Measurements from ENCODE around the gene PDE1C. TPM values are rescaled to one million over a fixed set of nuclear protein-coding genes. Genes with fewer than 3 reads are reported as not detected.

The PDE1C gene
- total and polyA plus RNA-seq, 2 donors (not counting 1 experiment from before 2014, with no cell fraction given): 0.52 TPM; not detected in 1

- Histone ChIP-seq H3K36me3 (replicated peaks in 1 of 2; ENCODE audit: control extremely low read depth in 1 of 2, control insufficient read depth in 1 of 2, extremely low read depth in 1 of 2, insufficient read depth in 2 of 2, low read length in 1 of 2) (no peaks in the 10 kb centered on the region), H3K27ac (ENCODE audit: low read length in 2 of 2) (no peak overlapping the region), H3K9ac (ENCODE audit: low read length) (no peak overlapping the region), H4K20me1 (ENCODE audit: control insufficient read depth, insufficient read depth, low read length, poor library complexity, severe bottlenecking) (no peaks in the 10 kb centered on the region), H2AFZ (ENCODE audit: insufficient read depth, low read depth, low read length, poor library complexity, severe bottlenecking) (no peak overlapping the region), H3K79me2 (ENCODE audit: control insufficient read depth, insufficient read depth, low read length) (no peaks in the 10 kb centered on the region), H3K4me3 (ENCODE audit: control extremely low read depth in 1 of 5, extremely low read depth in 1 of 5, insufficient read depth in 1 of 5, low read depth in 2 of 5, low read length in 4 of 5) (no peak overlapping the region), H3K27me3 (replicated peaks in 1 of 4; ENCODE audit: control extremely low read depth in 1 of 4, control insufficient read depth in 3 of 4, insufficient read depth in 4 of 4, low read length in 3 of 4) (no peaks in the 10 kb centered on the region), H3K4me1 (ENCODE audit: control insufficient read depth in 2 of 2, insufficient read depth in 2 of 2, low read length in 2 of 2) (no peaks in the 10 kb centered on the region), H3K4me2 (replicated peaks; ENCODE audit: low read depth, low read length, poor library complexity, severe bottlenecking) (no peak overlapping the region), H3K9me3 (ENCODE audit: control extremely low read depth in 1 of 3, control insufficient read depth in 2 of 3, insufficient read depth in 1 of 3, low read length in 2 of 3) (peaks cover 0 to 7% (median 0%) of the 10 kb centered on the region in 3 donors)
- Mint-ChIP-seq H3K27ac (no peak overlapping the region), H3K4me3 (no peak overlapping the region), H3K27me3 (peaks cover 4% of the 10 kb centered on the region), H3K4me1 (no peaks in the 10 kb centered on the region), H3K9me3 (ENCODE audit: insufficient read depth) (no peaks in the 10 kb centered on the region)
- ChIA-PET CTCF (interaction anchor here (0.8 to 1.2 kb wide), 2 partner anchors 9 to 19 kb away, joined by 3 read pairs; no protein-coding TSS in a partner anchor), POLR2A (no interaction called here)
- TF ChIP-seq EZH2 (IDR thresholded peaks at IDR 0.05; ENCODE audit: borderline replicate concordance, insufficient read depth, low read depth, low read length, poor library complexity, severe bottlenecking) (no peak), CTCF (IDR thresholded peaks at IDR 0.05) (no peak)
- WGBS (ENCODE audit: insufficient coverage): no CpG with 5 or more reads among the region's 1 CpG
- DNase-seq: no peak
- ATAC-seq (ENCODE audit: low read depth): no peak
- intact Hi-C loops (cut with micrococcal nuclease): no loop called here
Measured at GRCh38 chr7:31716355-31716754, 353.9 kb downstream of the PDE1C start.

- Histone ChIP-seq H3K79me2 (ENCODE audit: control insufficient read depth, insufficient read depth, low read length) (no peaks in the 10 kb centered on the region), H4K20me1 (ENCODE audit: control insufficient read depth, insufficient read depth, low read length, poor library complexity, severe bottlenecking) (no peaks in the 10 kb centered on the region), H3K27me3 (replicated peaks in 1 of 4; ENCODE audit: control extremely low read depth in 1 of 4, control insufficient read depth in 3 of 4, insufficient read depth in 4 of 4, low read length in 3 of 4) (no peaks in the 10 kb centered on the region), H3K9ac (ENCODE audit: low read length) (no peak overlapping the region), H3K27ac (ENCODE audit: low read length in 2 of 2) (no peak overlapping the region), H3K4me3 (ENCODE audit: control extremely low read depth in 1 of 5, extremely low read depth in 1 of 5, insufficient read depth in 1 of 5, low read depth in 2 of 5, low read length in 4 of 5) (no peak overlapping the region), H2AFZ (ENCODE audit: insufficient read depth, low read depth, low read length, poor library complexity, severe bottlenecking) (no peak overlapping the region), H3K4me1 (ENCODE audit: control insufficient read depth in 2 of 2, insufficient read depth in 2 of 2, low read length in 2 of 2) (no peaks in the 10 kb centered on the region), H3K9me3 (ENCODE audit: control extremely low read depth in 1 of 3, control insufficient read depth in 2 of 3, insufficient read depth in 1 of 3, low read length in 2 of 3) (peaks cover 0 to 7% (median 0%) of the 10 kb centered on the region in 3 donors), H3K36me3 (replicated peaks in 1 of 2; ENCODE audit: control extremely low read depth in 1 of 2, control insufficient read depth in 1 of 2, extremely low read depth in 1 of 2, insufficient read depth in 2 of 2, low read length in 1 of 2) (no peaks in the 10 kb centered on the region), H3K4me2 (replicated peaks; ENCODE audit: low read depth, low read length, poor library complexity, severe bottlenecking) (no peak overlapping the region)
- Mint-ChIP-seq H3K27me3 (peaks cover 4% of the 10 kb centered on the region), H3K4me3 (no peak overlapping the region), H3K4me1 (peaks cover 9% of the 10 kb centered on the region), H3K9me3 (ENCODE audit: insufficient read depth) (no peaks in the 10 kb centered on the region), H3K27ac (no peak overlapping the region)
- POLR2A ChIA-PET: no interaction called here
- ATAC-seq (ENCODE audit: low read depth): no peak
- no peak for DNase-seq
- CTCF ChIA-PET: no interaction called here
- 100% methylated on average over 1 of the region's 1 CpG for whole genome bisulfite sequencing (ENCODE audit: insufficient coverage)
- intact Hi-C loops (cut with micrococcal nuclease): no loop called here
- TF ChIP-seq CTCF (IDR thresholded peaks at IDR 0.05): no peak
- TF ChIP-seq EZH2 (IDR thresholded peaks at IDR 0.05; ENCODE audit: borderline replicate concordance, insufficient read depth, low read depth, low read length, poor library complexity, severe bottlenecking): no peak
Measured at GRCh38 chr7:31710171-31710570, 360.0 kb downstream of the PDE1C start.
